Iris pigment epithelial cell (primary cell): ENCODE measurements around the gene SLTM.
"Not testable (repeated sequence)": the region's sequence is repeated elsewhere in the genome, so short reads cannot be mapped to it uniquely, and the experiment has no call there.

Experiments
- DNase-seq: peaks from one replicate; pipeline ENCODE4 v3.0.0-alpha.2; 2011; ENCODE audit warnings: low read depth

SLTM gene

GRCh38 chr15:58875343-58875742, 58.1 kb downstream of the SLTM start:
- DNase-seq = no peak

GRCh38 chr15:58873267-58873666, 60.2 kb downstream of the SLTM start:
- peak; percentile 65 for DNase-seq

GRCh38 chr15:58870451-58870850, 63.0 kb downstream of the SLTM start:
- DNase-seq = peak; percentile 67

- DNase-seq = no peak
Measured at GRCh38 chr15:58867926-58868325, 65.6 kb downstream of the SLTM start.

GRCh38 chr15:58865425-58865880, 68.0 kb downstream of the SLTM start:
- no peak for DNase-seq

GRCh38 chr15:58864602-58865424, 68.7 kb downstream of the SLTM start:
- DNase-seq = peak; percentile 16

- DNase-seq = no peak
Measured at GRCh38 chr15:58862326-58862725, 71.2 kb downstream of the SLTM start.

- DNase-seq = not testable (repeated sequence)
Measured at GRCh38 chr15:58856621-58857020, 76.9 kb downstream of the SLTM start.

GRCh38 chr15:58856086-58856485, 77.4 kb downstream of the SLTM start:
- peak; percentile 30 for DNase-seq

- peak; percentile 21 for DNase-seq
Measured at GRCh38 chr15:58854593-58854992, 78.9 kb downstream of the SLTM start.

GRCh38 chr15:58852347-58852746, 81.1 kb downstream of the SLTM start:
- DNase-seq = peak; percentile 35

- not testable (repeated sequence) for DNase-seq
Measured at GRCh38 chr15:58851205-58851604, 82.3 kb downstream of the SLTM start.

- no peak for DNase-seq
Measured at GRCh38 chr15:58842713-58843396, 90.6 kb downstream of the SLTM start.

GRCh38 chr15:58840048-58840447, 93.4 kb downstream of the SLTM start:
- DNase-seq = peak; percentile 79

GRCh38 chr15:58839485-58839884, 94.0 kb downstream of the SLTM start:
- DNase-seq = no peak

GRCh38 chr15:58833681-58834426, 99.6 kb downstream of the SLTM start:
- not testable (repeated sequence) for DNase-seq

GRCh38 chr15:58830556-58830955, 102.9 kb downstream of the SLTM start:
- DNase-seq = peak; percentile 28
